IMR-90 (cell line): ENCODE results near the gene GPR141. TPM values are rescaled to one million over a fixed set of nuclear protein-coding genes. Genes with fewer than 3 reads are reported as not detected.

ENCODE experiments used
- ATAC-seq: fragments of 200-7000 bp; cut with Tn5 transposase; 2 replicates; pipeline ENCODE4 v1.9.1; 2020; ENCODE audit warnings: low read depth, mild to moderate bottlenecking, moderate library complexity
- BruUV-seq: library from RNA; stranded (reverse); fragments of 400-500 nt; replicated peaks from 2 replicates; lab custom pipeline; 2021; lab: Mats Ljungman, UMichigan
- CTCF ChIA-PET: fragments of 300-600 bp; formaldehyde crosslinking; extraction: SDS; loops from one replicate; lab custom pipeline; 2021; ENCODE audit warnings: antibody characterized with exemption; lab: Yijun Ruan, JAX
- POLR2A ChIA-PET: fragments of 300-600 bp; sonication (Branson Sonifier 250); formaldehyde crosslinking; loops from one replicate; lab custom pipeline; 2022; ENCODE audit warnings: antibody characterized with exemption; ENCODE audit not compliant: unreplicated experiment; lab: Charles Lee
- DNase-seq: peaks from one replicate; pipeline ENCODE4 v3.0.0; 2013
- H2AFZ ChIP-seq: replicated peaks from 2 replicates; pipeline ENCODE3; 2013; ENCODE audit warnings: low read length, mild to moderate bottlenecking; ENCODE audit not compliant: poor library complexity
- H2AK5ac ChIP-seq: 2 replicates; pipeline ENCODE4 v1.6.1; 2013; ENCODE audit warnings: low read depth, low read length, inconsistent platforms
- H2AK9ac ChIP-seq: replicated peaks from 2 replicates; pipeline ENCODE3; 2013; ENCODE audit warnings: mild to moderate bottlenecking, low read depth, low read length, moderate library complexity; ENCODE audit not compliant: poor library complexity
- H2BK120ac ChIP-seq: 2 replicates; pipeline ENCODE4 v1.6.1; 2013; ENCODE audit warnings: low read depth, low read length, inconsistent platforms
- H2BK15ac ChIP-seq: 3 replicates; pipeline ENCODE4 v1.6.1; 2013; ENCODE audit warnings: low read depth, low read length, inconsistent platforms
- H2BK20ac ChIP-seq: 2 replicates; pipeline ENCODE4 v1.6.1; 2013; ENCODE audit warnings: low read depth, mild to moderate bottlenecking, inconsistent platforms, low read length, moderate library complexity
- H2BK5ac ChIP-seq: 2 replicates; pipeline ENCODE4 v1.6.1; 2013; ENCODE audit warnings: mild to moderate bottlenecking, low read depth, low read length, inconsistent platforms; ENCODE audit not compliant: poor library complexity, severe bottlenecking
- H3K14ac ChIP-seq: replicated peaks from 2 replicates; pipeline ENCODE4 v1.6.1; 2013; ENCODE audit warnings: low read depth, low read length, inconsistent platforms
- H3K18ac ChIP-seq: 2 replicates; pipeline ENCODE4 v1.6.1; 2013; ENCODE audit warnings: low read depth, low read length, control low read depth
- H3K23ac ChIP-seq: 2 replicates; pipeline ENCODE4 v1.6.1; 2013; ENCODE audit warnings: low read depth, low read length, inconsistent platforms
- H3K27ac ChIP-seq: 2 replicates; pipeline ENCODE4 v1.5.1; 2013; ENCODE audit warnings: mild to moderate bottlenecking, control low read depth, low read length; ENCODE audit not compliant: insufficient read depth
- H3K27me3 ChIP-seq: 2 replicates; pipeline ENCODE4 v1.6.1; 2013; ENCODE audit warnings: low read length; ENCODE audit not compliant: control insufficient read depth, insufficient read depth
- H3K36me3 ChIP-seq: 2 replicates; pipeline ENCODE4 v1.6.1; 2013; ENCODE audit warnings: low read length, mixed read lengths; ENCODE audit not compliant: control insufficient read depth, insufficient read depth
- H3K4ac ChIP-seq: 2 replicates; pipeline ENCODE4 v1.6.1; 2013; ENCODE audit warnings: low read depth, low read length, inconsistent platforms
- H3K4me1 ChIP-seq: 2 replicates; pipeline ENCODE4 v1.6.1; 2013; ENCODE audit warnings: low read length, mixed read lengths; ENCODE audit not compliant: control insufficient read depth, insufficient read depth
- H3K4me2 ChIP-seq: 2 replicates; pipeline ENCODE4 v1.6.1; 2013; ENCODE audit warnings: low read depth, mild to moderate bottlenecking, control low read depth, low read length, moderate library complexity
- H3K4me3 ChIP-seq: 2 replicates; pipeline ENCODE4 v1.5.1; 2013; ENCODE audit warnings: low read depth, mild to moderate bottlenecking, control low read depth, low read length, moderate library complexity; ENCODE audit not compliant: insufficient read depth
- H3K56ac ChIP-seq: 2 replicates; pipeline ENCODE4 v1.6.1; 2013; ENCODE audit warnings: low read length, inconsistent platforms; ENCODE audit not compliant: insufficient read depth; ENCODE audit errors: extremely low read depth
- H3K79me1 ChIP-seq, 2 experiments: 2 replicates each; pipeline ENCODE4 v1.6.1; 2013; ENCODE audit warnings: low read length in 2 of 2, inconsistent platforms in 1 of 2, low read depth in 1 of 2
- H3K9ac ChIP-seq: 2 replicates; pipeline ENCODE4 v1.6.1; 2013; ENCODE audit warnings: low read depth, low read length, control low read depth
- H3K9me1 ChIP-seq: 2 replicates; pipeline ENCODE4 v1.6.1; 2013; ENCODE audit warnings: low read length, inconsistent platforms; ENCODE audit not compliant: insufficient read depth
- H3K9me3 ChIP-seq: 2 replicates; pipeline ENCODE4 v1.6.1; 2013; ENCODE audit warnings: low read length; ENCODE audit not compliant: control insufficient read depth, insufficient read depth
- H4K20me1 ChIP-seq: 2 replicates; pipeline ENCODE4 v1.6.1; 2013; ENCODE audit warnings: low read length, inconsistent platforms; ENCODE audit not compliant: insufficient read depth
- H4K5ac ChIP-seq: 2 replicates; pipeline ENCODE4 v1.6.1; 2013; ENCODE audit warnings: mild to moderate bottlenecking, low read depth, low read length, control low read depth
- H4K8ac ChIP-seq, 2 experiments: 2 replicates each; pipeline ENCODE4 v1.6.1; 2013; ENCODE audit warnings: low read depth in 2 of 2, low read length in 2 of 2, control low read depth in 1 of 2, inconsistent platforms in 1 of 2
- H4K91ac ChIP-seq: 2 replicates; pipeline ENCODE4 v1.6.1; 2013; ENCODE audit warnings: low read depth, low read length, inconsistent platforms; ENCODE audit not compliant: insufficient read depth
- BHLHE40 ChIP-seq: fragments of 150-350 bp; IDR thresholded peaks from 2 replicates; pipeline ENCODE4 v1.6.1; 2016; ENCODE audit warnings: mild to moderate bottlenecking, low read depth, low read length
- CEBPB ChIP-seq: IDR thresholded peaks from 2 replicates; pipeline ENCODE4 v1.6.1; 2012; ENCODE audit warnings: low read depth, low read length, improper control_type of control experiment
- CHD1 ChIP-seq: IDR thresholded peaks from 2 replicates; pipeline ENCODE4 v1.6.1; 2012; ENCODE audit warnings: low read depth, low read length, improper control_type of control experiment
- FOS ChIP-seq: fragments of 150-350 bp; IDR thresholded peaks from 2 replicates; pipeline ENCODE4 v1.6.1; 2016; ENCODE audit warnings: low read depth, low read length
- MAFK ChIP-seq: IDR thresholded peaks from 2 replicates; pipeline ENCODE4 v1.6.1; 2012; ENCODE audit warnings: low read depth, low read length, improper control_type of control experiment
- MAZ ChIP-seq: IDR thresholded peaks from 2 replicates; pipeline ENCODE4 v1.6.1; 2012; ENCODE audit warnings: low read depth, mild to moderate bottlenecking, low read length, improper control_type of control experiment, moderate library complexity, borderline replicate concordance
- MXI1 ChIP-seq: IDR thresholded peaks from 2 replicates; pipeline ENCODE4 v1.6.1; 2012; ENCODE audit warnings: low read depth, mild to moderate bottlenecking, low read length, moderate library complexity, borderline replicate concordance
- NFE2L2 ChIP-seq: fragments of 150-350 bp; IDR thresholded peaks from 2 replicates; pipeline ENCODE4 v1.6.1; 2016; ENCODE audit warnings: low read depth, mild to moderate bottlenecking, low read length
- POLR2A ChIP-seq: IDR thresholded peaks from 2 replicates; pipeline ENCODE4 v1.6.1; 2012; ENCODE audit warnings: mild to moderate bottlenecking, low read depth, low read length
- RAD21 ChIP-seq: IDR thresholded peaks from 2 replicates; pipeline ENCODE4 v1.6.1; 2012; ENCODE audit warnings: low read length, improper control_type of control experiment
- RCOR1 ChIP-seq: IDR thresholded peaks from 2 replicates; pipeline ENCODE4 v1.6.1; 2012; ENCODE audit warnings: mild to moderate bottlenecking, low read length, improper control_type of control experiment; ENCODE audit not compliant: insufficient replicate concordance
- RFX5 ChIP-seq: IDR thresholded peaks from 2 replicates; pipeline ENCODE4 v1.8.0; 2012; ENCODE audit warnings: low read depth, mild to moderate bottlenecking, low read length, moderate library complexity
- SMC3 ChIP-seq: fragments of 150-350 bp; IDR thresholded peaks from 2 replicates; pipeline ENCODE4 v1.6.1; 2016; ENCODE audit warnings: low read depth, mild to moderate bottlenecking, antibody characterized with exemption, low read length, moderate library complexity
- WGBS, 2 experiments: methylation state at CpG; one replicate each; pipeline versions ENCODE4 v1.1.5 to v1.1.7; 2013; ENCODE audit warnings: missing lambda C conversion rate in 2 of 2; ENCODE audit not compliant: insufficient read length in 1 of 2; ENCODE audit errors: extremely low coverage in 2 of 2; 5-methylcytosine and 5-hydroxymethylcytosine counted together
- dilution Hi-C: fragments of 300-500 bp; cut with HindIII; formaldehyde crosslinking; loops from one replicate; pipeline ENCODE4 v1.14.3; 2018; ENCODE audit warnings: low sequenced_read_pairs; ENCODE audit not compliant: unreplicated experiment
- in situ Hi-C: fragments of 300-500 bp; cut with MboI; formaldehyde crosslinking; loops from 3 replicates; pipeline ENCODE4 v1.14.3; 2019; ENCODE audit warnings: low sequenced_read_pairs, inconsistent platforms, mixed read lengths
- intact Hi-C: fragments of 100-400 bp; cut with micrococcal nuclease; formaldehyde crosslinking; loops from 2 replicates; pipeline ENCODE4 v1.10.0; 2022
- polyA plus RNA-seq, 3 experiments: library from polyadenylated mRNA; depleted of rRNA; stranded (reverse); fragments of >200 nt; gene quantifications; 2 replicates each; pipeline ENCODE4 v1.2.3, GENCODE V29; 2012; ENCODE audit warnings: low replicate concordance in 1 of 3
- total RNA-seq: library from RNA; depleted of rRNA; stranded (reverse); fragments of >200 nt; gene quantifications from 2 replicates; pipeline ENCODE4 v1.2.3, GENCODE V29; 2012
- TF ChIP-seq, protein P1 (sequence below): fragments of 150-350 bp; IDR thresholded peaks from 2 replicates; pipeline ENCODE4 v1.6.1; 2016; ENCODE audit warnings: low read depth, mild to moderate bottlenecking, low read length, moderate library complexity, borderline replicate concordance
- TF ChIP-seq, protein P2 (sequence below): fragments of 150-350 bp; IDR thresholded peaks from 2 replicates; pipeline ENCODE4 v1.6.1; 2017; ENCODE audit warnings: mild to moderate bottlenecking, antibody characterized with exemption, low read length, low read depth
- TF ChIP-seq, protein P3 (sequence below): conservative IDR thresholded peaks from 2 replicates; pipeline ENCODE4 v1.5.1; 2012; ENCODE audit warnings: mild to moderate bottlenecking, low read depth, low read length, improper control_type of control experiment

The GPR141 gene
- total and polyA plus RNA-seq, 2 of the 4 experiments (the other 2 are of a cell fraction): not detected

DNA sequence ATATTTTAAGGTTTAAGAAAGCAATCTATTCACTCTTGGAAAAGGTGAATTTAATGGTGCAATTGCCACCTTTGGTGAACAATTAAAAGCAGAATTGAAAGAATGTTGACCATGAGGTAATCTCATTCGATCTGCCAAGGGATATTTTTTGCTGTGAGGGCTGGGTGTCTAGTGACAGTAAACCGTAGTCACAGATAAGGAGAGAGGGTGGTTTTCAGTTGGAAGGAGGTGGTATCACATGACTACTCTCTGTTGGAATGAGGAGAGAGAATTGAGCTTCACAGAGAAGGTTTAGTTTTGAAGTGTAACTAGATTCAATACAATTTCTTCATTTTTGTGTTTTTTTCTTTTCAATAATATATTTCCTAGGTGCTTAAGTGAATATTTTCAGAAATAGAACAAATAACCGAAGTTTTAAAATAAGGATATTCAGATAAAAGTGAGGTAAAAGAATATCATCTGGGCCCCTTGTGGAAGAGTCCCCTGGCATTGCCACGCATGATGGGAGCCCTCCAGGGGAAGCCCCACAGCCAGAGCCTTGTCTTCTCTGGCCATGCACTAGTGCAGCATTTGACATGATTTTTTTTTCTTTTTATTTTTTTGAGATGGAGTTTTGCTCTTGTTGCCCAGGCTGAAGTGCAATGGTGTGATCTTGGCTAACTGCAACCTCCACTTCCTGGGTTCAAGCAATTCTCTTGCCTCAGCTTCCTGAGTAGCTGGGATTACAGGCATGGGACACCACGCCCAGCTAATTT lies 73.4 kb downstream of the GPR141 start:
- Histone ChIP-seq H3K4ac (no peak overlapping the region), H3K9me1 (no peaks in the 10 kb centered on the region), H4K5ac (no peak overlapping the region), H3K9me3 (peaks cover 8% of the 10 kb centered on the region), H3K79me1 (no peaks in the 10 kb centered on the region), H2AK9ac (no peak overlapping the region), H4K91ac (no peak overlapping the region), H4K20me1 (no peaks in the 10 kb centered on the region), H2BK20ac (no peak overlapping the region), H3K4me1 (no peaks in the 10 kb centered on the region), H3K9ac (no peak overlapping the region), H2AK5ac (no peak overlapping the region), H2BK15ac (no peak overlapping the region), H3K14ac (no peak overlapping the region), H2BK5ac (no peak overlapping the region), H3K56ac (no peak overlapping the region), H3K18ac (no peak overlapping the region), H3K36me3 (no peaks in the 10 kb centered on the region), H3K4me3 (no peak overlapping the region), H3K27me3 (no peaks in the 10 kb centered on the region), H3K27ac (no peak overlapping the region), H2AFZ (no peak overlapping the region), H4K8ac (no peak overlapping the region), H2BK120ac (no peak overlapping the region), H3K4me2 (no peak overlapping the region), H3K23ac (no peak overlapping the region)
- ChIA-PET POLR2A (no interaction called here), CTCF (no interaction called here)
- no TSS peak for BruUV-seq
- DNase-seq: no peak
- intact Hi-C loops (no loop called here), in situ Hi-C loops (no loop called here), dilution Hi-C loops (no loop called here)
- ATAC-seq: no peak
- no CpG with 5 or more reads among the region's 5 CpGs for WGBS, 2 experiments
- TF ChIP-seq FOS (no peak), CEBPB (no peak), RFX5 (no peak), RCOR1 (no peak), POLR2A (no peak), NFE2L2 (no peak), MAZ (no peak), RAD21 (no peak), BHLHE40 (no peak), MXI1 (no peak), SMC3 (no peak), MAFK (no peak), CHD1 (no peak)
- TF ChIP-seq, protein P1, sequence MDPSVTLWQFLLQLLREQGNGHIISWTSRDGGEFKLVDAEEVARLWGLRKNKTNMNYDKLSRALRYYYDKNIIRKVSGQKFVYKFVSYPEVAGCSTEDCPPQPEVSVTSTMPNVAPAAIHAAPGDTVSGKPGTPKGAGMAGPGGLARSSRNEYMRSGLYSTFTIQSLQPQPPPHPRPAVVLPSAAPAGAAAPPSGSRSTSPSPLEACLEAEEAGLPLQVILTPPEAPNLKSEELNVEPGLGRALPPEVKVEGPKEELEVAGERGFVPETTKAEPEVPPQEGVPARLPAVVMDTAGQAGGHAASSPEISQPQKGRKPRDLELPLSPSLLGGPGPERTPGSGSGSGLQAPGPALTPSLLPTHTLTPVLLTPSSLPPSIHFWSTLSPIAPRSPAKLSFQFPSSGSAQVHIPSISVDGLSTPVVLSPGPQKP: no peak
- TF ChIP-seq, protein P2, sequence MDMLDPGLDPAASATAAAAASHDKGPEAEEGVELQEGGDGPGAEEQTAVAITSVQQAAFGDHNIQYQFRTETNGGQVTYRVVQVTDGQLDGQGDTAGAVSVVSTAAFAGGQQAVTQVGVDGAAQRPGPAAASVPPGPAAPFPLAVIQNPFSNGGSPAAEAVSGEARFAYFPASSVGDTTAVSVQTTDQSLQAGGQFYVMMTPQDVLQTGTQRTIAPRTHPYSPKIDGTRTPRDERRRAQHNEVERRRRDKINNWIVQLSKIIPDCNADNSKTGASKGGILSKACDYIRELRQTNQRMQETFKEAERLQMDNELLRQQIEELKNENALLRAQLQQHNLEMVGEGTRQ: no peak
- TF ChIP-seq, protein P3, sequence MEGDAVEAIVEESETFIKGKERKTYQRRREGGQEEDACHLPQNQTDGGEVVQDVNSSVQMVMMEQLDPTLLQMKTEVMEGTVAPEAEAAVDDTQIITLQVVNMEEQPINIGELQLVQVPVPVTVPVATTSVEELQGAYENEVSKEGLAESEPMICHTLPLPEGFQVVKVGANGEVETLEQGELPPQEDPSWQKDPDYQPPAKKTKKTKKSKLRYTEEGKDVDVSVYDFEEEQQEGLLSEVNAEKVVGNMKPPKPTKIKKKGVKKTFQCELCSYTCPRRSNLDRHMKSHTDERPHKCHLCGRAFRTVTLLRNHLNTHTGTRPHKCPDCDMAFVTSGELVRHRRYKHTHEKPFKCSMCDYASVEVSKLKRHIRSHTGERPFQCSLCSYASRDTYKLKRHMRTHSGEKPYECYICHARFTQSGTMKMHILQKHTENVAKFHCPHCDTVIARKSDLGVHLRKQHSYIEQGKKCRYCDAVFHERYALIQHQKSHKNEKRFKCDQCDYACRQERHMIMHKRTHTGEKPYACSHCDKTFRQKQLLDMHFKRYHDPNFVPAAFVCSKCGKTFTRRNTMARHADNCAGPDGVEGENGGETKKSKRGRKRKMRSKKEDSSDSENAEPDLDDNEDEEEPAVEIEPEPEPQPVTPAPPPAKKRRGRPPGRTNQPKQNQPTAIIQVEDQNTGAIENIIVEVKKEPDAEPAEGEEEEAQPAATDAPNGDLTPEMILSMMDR: no peak
